IMR-90 (cell line): ENCODE results near the gene FKBP7. TPM values are rescaled to one million over a fixed set of nuclear protein-coding genes. Genes with fewer than 3 reads are reported as not detected.

Source experiments
- ATAC-seq: fragments of 200-7000 bp; cut with Tn5 transposase; 2 replicates; pipeline ENCODE4 v1.9.1; 2020; ENCODE audit warnings: low read depth, mild to moderate bottlenecking, moderate library complexity
- BruUV-seq: library from RNA; stranded (reverse); fragments of 400-500 nt; replicated peaks from 2 replicates; lab custom pipeline; 2021; lab: Mats Ljungman, UMichigan
- CTCF ChIA-PET: fragments of 300-600 bp; formaldehyde crosslinking; extraction: SDS; loops from one replicate; lab custom pipeline; 2021; ENCODE audit warnings: antibody characterized with exemption; lab: Yijun Ruan, JAX
- POLR2A ChIA-PET: fragments of 300-600 bp; sonication (Branson Sonifier 250); formaldehyde crosslinking; loops from one replicate; lab custom pipeline; 2022; ENCODE audit warnings: antibody characterized with exemption; ENCODE audit not compliant: unreplicated experiment; lab: Charles Lee
- DNase-seq: peaks from one replicate; pipeline ENCODE4 v3.0.0; 2013
- H2AFZ ChIP-seq: replicated peaks from 2 replicates; pipeline ENCODE3; 2013; ENCODE audit warnings: low read length, mild to moderate bottlenecking; ENCODE audit not compliant: poor library complexity
- H2AK5ac ChIP-seq: 2 replicates; pipeline ENCODE4 v1.6.1; 2013; ENCODE audit warnings: low read depth, low read length, inconsistent platforms
- H2AK9ac ChIP-seq: replicated peaks from 2 replicates; pipeline ENCODE3; 2013; ENCODE audit warnings: mild to moderate bottlenecking, low read depth, low read length, moderate library complexity; ENCODE audit not compliant: poor library complexity
- H2BK120ac ChIP-seq: 2 replicates; pipeline ENCODE4 v1.6.1; 2013; ENCODE audit warnings: low read depth, low read length, inconsistent platforms
- H2BK15ac ChIP-seq: 3 replicates; pipeline ENCODE4 v1.6.1; 2013; ENCODE audit warnings: low read depth, low read length, inconsistent platforms
- H2BK20ac ChIP-seq: 2 replicates; pipeline ENCODE4 v1.6.1; 2013; ENCODE audit warnings: low read depth, mild to moderate bottlenecking, inconsistent platforms, low read length, moderate library complexity
- H2BK5ac ChIP-seq: 2 replicates; pipeline ENCODE4 v1.6.1; 2013; ENCODE audit warnings: mild to moderate bottlenecking, low read depth, low read length, inconsistent platforms; ENCODE audit not compliant: poor library complexity, severe bottlenecking
- H3K14ac ChIP-seq: replicated peaks from 2 replicates; pipeline ENCODE4 v1.6.1; 2013; ENCODE audit warnings: low read depth, low read length, inconsistent platforms
- H3K18ac ChIP-seq: 2 replicates; pipeline ENCODE4 v1.6.1; 2013; ENCODE audit warnings: low read depth, low read length, control low read depth
- H3K23ac ChIP-seq: 2 replicates; pipeline ENCODE4 v1.6.1; 2013; ENCODE audit warnings: low read depth, low read length, inconsistent platforms
- H3K27ac ChIP-seq: 2 replicates; pipeline ENCODE4 v1.5.1; 2013; ENCODE audit warnings: mild to moderate bottlenecking, control low read depth, low read length; ENCODE audit not compliant: insufficient read depth
- H3K27me3 ChIP-seq: 2 replicates; pipeline ENCODE4 v1.6.1; 2013; ENCODE audit warnings: low read length; ENCODE audit not compliant: control insufficient read depth, insufficient read depth
- H3K36me3 ChIP-seq: 2 replicates; pipeline ENCODE4 v1.6.1; 2013; ENCODE audit warnings: low read length, mixed read lengths; ENCODE audit not compliant: control insufficient read depth, insufficient read depth
- H3K4ac ChIP-seq: 2 replicates; pipeline ENCODE4 v1.6.1; 2013; ENCODE audit warnings: low read depth, low read length, inconsistent platforms
- H3K4me1 ChIP-seq: 2 replicates; pipeline ENCODE4 v1.6.1; 2013; ENCODE audit warnings: low read length, mixed read lengths; ENCODE audit not compliant: control insufficient read depth, insufficient read depth
- H3K4me2 ChIP-seq: 2 replicates; pipeline ENCODE4 v1.6.1; 2013; ENCODE audit warnings: low read depth, mild to moderate bottlenecking, control low read depth, low read length, moderate library complexity
- H3K4me3 ChIP-seq: 2 replicates; pipeline ENCODE4 v1.5.1; 2013; ENCODE audit warnings: low read depth, mild to moderate bottlenecking, control low read depth, low read length, moderate library complexity; ENCODE audit not compliant: insufficient read depth
- H3K56ac ChIP-seq: 2 replicates; pipeline ENCODE4 v1.6.1; 2013; ENCODE audit warnings: low read length, inconsistent platforms; ENCODE audit not compliant: insufficient read depth; ENCODE audit errors: extremely low read depth
- H3K79me1 ChIP-seq, 2 experiments: 2 replicates each; pipeline ENCODE4 v1.6.1; 2013; ENCODE audit warnings: low read length in 2 of 2, inconsistent platforms in 1 of 2, low read depth in 1 of 2
- H3K9ac ChIP-seq: 2 replicates; pipeline ENCODE4 v1.6.1; 2013; ENCODE audit warnings: low read depth, low read length, control low read depth
- H3K9me1 ChIP-seq: 2 replicates; pipeline ENCODE4 v1.6.1; 2013; ENCODE audit warnings: low read length, inconsistent platforms; ENCODE audit not compliant: insufficient read depth
- H3K9me3 ChIP-seq: 2 replicates; pipeline ENCODE4 v1.6.1; 2013; ENCODE audit warnings: low read length; ENCODE audit not compliant: control insufficient read depth, insufficient read depth
- H4K20me1 ChIP-seq: 2 replicates; pipeline ENCODE4 v1.6.1; 2013; ENCODE audit warnings: low read length, inconsistent platforms; ENCODE audit not compliant: insufficient read depth
- H4K5ac ChIP-seq: 2 replicates; pipeline ENCODE4 v1.6.1; 2013; ENCODE audit warnings: mild to moderate bottlenecking, low read depth, low read length, control low read depth
- H4K8ac ChIP-seq, 2 experiments: 2 replicates each; pipeline ENCODE4 v1.6.1; 2013; ENCODE audit warnings: low read depth in 2 of 2, low read length in 2 of 2, control low read depth in 1 of 2, inconsistent platforms in 1 of 2
- H4K91ac ChIP-seq: 2 replicates; pipeline ENCODE4 v1.6.1; 2013; ENCODE audit warnings: low read depth, low read length, inconsistent platforms; ENCODE audit not compliant: insufficient read depth
- BHLHE40 ChIP-seq: fragments of 150-350 bp; IDR thresholded peaks from 2 replicates; pipeline ENCODE4 v1.6.1; 2016; ENCODE audit warnings: mild to moderate bottlenecking, low read depth, low read length
- CEBPB ChIP-seq: IDR thresholded peaks from 2 replicates; pipeline ENCODE4 v1.6.1; 2012; ENCODE audit warnings: low read depth, low read length, improper control_type of control experiment
- CTCF ChIP-seq: conservative IDR thresholded peaks from 2 replicates; pipeline ENCODE4 v1.5.1; 2012; ENCODE audit warnings: mild to moderate bottlenecking, low read depth, low read length, improper control_type of control experiment
- FOS ChIP-seq: fragments of 150-350 bp; IDR thresholded peaks from 2 replicates; pipeline ENCODE4 v1.6.1; 2016; ENCODE audit warnings: low read depth, low read length
- MAFK ChIP-seq: IDR thresholded peaks from 2 replicates; pipeline ENCODE4 v1.6.1; 2012; ENCODE audit warnings: low read depth, low read length, improper control_type of control experiment
- MAZ ChIP-seq: IDR thresholded peaks from 2 replicates; pipeline ENCODE4 v1.6.1; 2012; ENCODE audit warnings: low read depth, mild to moderate bottlenecking, low read length, improper control_type of control experiment, moderate library complexity, borderline replicate concordance
- MXI1 ChIP-seq: IDR thresholded peaks from 2 replicates; pipeline ENCODE4 v1.6.1; 2012; ENCODE audit warnings: low read depth, mild to moderate bottlenecking, low read length, moderate library complexity, borderline replicate concordance
- NFE2L2 ChIP-seq: fragments of 150-350 bp; IDR thresholded peaks from 2 replicates; pipeline ENCODE4 v1.6.1; 2016; ENCODE audit warnings: low read depth, mild to moderate bottlenecking, low read length
- POLR2A ChIP-seq: IDR thresholded peaks from 2 replicates; pipeline ENCODE4 v1.6.1; 2012; ENCODE audit warnings: mild to moderate bottlenecking, low read depth, low read length
- RAD21 ChIP-seq: IDR thresholded peaks from 2 replicates; pipeline ENCODE4 v1.6.1; 2012; ENCODE audit warnings: low read length, improper control_type of control experiment
- RCOR1 ChIP-seq: IDR thresholded peaks from 2 replicates; pipeline ENCODE4 v1.6.1; 2012; ENCODE audit warnings: mild to moderate bottlenecking, low read length, improper control_type of control experiment; ENCODE audit not compliant: insufficient replicate concordance
- RFX5 ChIP-seq: IDR thresholded peaks from 2 replicates; pipeline ENCODE4 v1.8.0; 2012; ENCODE audit warnings: low read depth, mild to moderate bottlenecking, low read length, moderate library complexity
- SMC3 ChIP-seq: fragments of 150-350 bp; IDR thresholded peaks from 2 replicates; pipeline ENCODE4 v1.6.1; 2016; ENCODE audit warnings: low read depth, mild to moderate bottlenecking, antibody characterized with exemption, low read length, moderate library complexity
- USF2 ChIP-seq: fragments of 150-350 bp; IDR thresholded peaks from 2 replicates; pipeline ENCODE4 v1.6.1; 2017; ENCODE audit warnings: mild to moderate bottlenecking, antibody characterized with exemption, low read length, low read depth
- whole genome bisulfite sequencing, 2 experiments: methylation state at CpG; one replicate each; pipeline versions ENCODE4 v1.1.5 to v1.1.7; 2013; ENCODE audit warnings: missing lambda C conversion rate in 2 of 2; ENCODE audit not compliant: insufficient read length in 1 of 2; ENCODE audit errors: extremely low coverage in 2 of 2; 5-methylcytosine and 5-hydroxymethylcytosine counted together
- dilution Hi-C: fragments of 300-500 bp; cut with HindIII; formaldehyde crosslinking; loops from one replicate; pipeline ENCODE4 v1.14.3; 2018; ENCODE audit warnings: low sequenced_read_pairs; ENCODE audit not compliant: unreplicated experiment
- in situ Hi-C: fragments of 300-500 bp; cut with MboI; formaldehyde crosslinking; loops from 3 replicates; pipeline ENCODE4 v1.14.3; 2019; ENCODE audit warnings: low sequenced_read_pairs, inconsistent platforms, mixed read lengths
- intact Hi-C: fragments of 100-400 bp; cut with micrococcal nuclease; formaldehyde crosslinking; loops from 2 replicates; pipeline ENCODE4 v1.10.0; 2022
- polyA plus RNA-seq, 3 experiments: library from polyadenylated mRNA; depleted of rRNA; stranded (reverse); fragments of >200 nt; gene quantifications; 2 replicates each; pipeline ENCODE4 v1.2.3, GENCODE V29; 2012; ENCODE audit warnings: low replicate concordance in 1 of 3
- total RNA-seq: library from RNA; depleted of rRNA; stranded (reverse); fragments of >200 nt; gene quantifications from 2 replicates; pipeline ENCODE4 v1.2.3, GENCODE V29; 2012
- TF ChIP-seq, protein P1 (sequence below): fragments of 150-350 bp; IDR thresholded peaks from 2 replicates; pipeline ENCODE4 v1.6.1; 2016; ENCODE audit warnings: low read depth, mild to moderate bottlenecking, low read length, moderate library complexity, borderline replicate concordance

FKBP7 gene
- total and polyA plus RNA-seq, 2 of the 4 experiments (the other 2 are of a cell fraction): 32.6 to 51.0 TPM

DNA sequence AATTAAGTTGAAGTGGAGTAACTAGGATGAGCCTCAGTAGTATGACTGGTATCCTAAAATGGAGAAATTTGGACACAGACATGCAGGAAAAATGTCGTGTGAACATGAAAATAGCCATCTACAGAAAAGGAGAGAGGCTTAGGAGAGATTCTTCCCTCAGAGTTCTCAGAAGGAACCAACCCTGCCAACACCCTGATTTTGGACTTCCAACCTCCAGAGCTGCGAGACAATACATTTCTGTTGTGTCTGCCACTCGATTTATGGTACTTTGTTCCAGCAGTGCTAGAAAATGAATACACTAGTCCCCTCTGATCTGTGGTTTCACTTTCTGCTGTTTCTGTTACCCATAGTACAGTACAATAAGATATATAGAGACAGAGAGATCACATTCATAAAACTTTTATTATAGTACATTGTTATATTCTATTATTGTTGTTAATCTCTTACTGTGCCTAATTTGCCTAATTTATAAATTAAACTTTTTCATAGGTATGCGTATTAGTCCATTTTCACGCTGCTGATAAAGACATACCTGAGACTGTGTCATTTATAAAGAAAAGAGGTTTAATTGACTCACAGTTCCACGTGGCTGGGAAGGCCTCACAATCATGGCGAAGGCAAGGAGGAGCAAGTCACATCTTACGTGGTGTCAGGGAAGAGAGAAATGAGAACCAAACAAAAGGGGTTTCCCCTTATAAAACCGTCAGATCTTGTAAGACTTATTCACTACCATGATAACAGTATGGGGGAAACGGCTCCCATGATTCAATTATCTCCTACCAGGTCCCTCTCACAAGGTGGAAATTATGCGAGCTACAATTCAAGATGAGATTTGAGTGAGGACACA is 43.1 kb upstream of the FKBP7 start:
- H4K8ac ChIP-seq: no peak overlapping the region
- no peak overlapping the region for H2BK5ac ChIP-seq
- no peak overlapping the region for H3K18ac ChIP-seq
- BruUV-seq: no TSS peak
- no peak overlapping the region for H4K91ac ChIP-seq
- no peak overlapping the region for H2AK9ac ChIP-seq
- peaks cover 10 to 17% of the 10 kb centered on the region in 2 experiments; a peak in 3 of 4 replicates for H3K79me1 ChIP-seq
- H3K4me1 ChIP-seq: no peaks in the 10 kb centered on the region
- DNase-seq (no peak), ATAC-seq (no peak)
- H3K9me3 ChIP-seq: no peaks in the 10 kb centered on the region
- no peak overlapping the region for H3K27ac ChIP-seq
- H2AFZ ChIP-seq: no peak overlapping the region
- H3K9ac ChIP-seq: no peak overlapping the region
- H3K4ac ChIP-seq: no peak overlapping the region
- H2BK20ac ChIP-seq: no peak overlapping the region
- H3K23ac ChIP-seq: no peak overlapping the region
- no peak overlapping the region for H2BK15ac ChIP-seq
- ChIA-PET CTCF (no interaction called here), POLR2A (no interaction called here)
- H3K56ac ChIP-seq: no peak overlapping the region
- no peaks in the 10 kb centered on the region for H3K27me3 ChIP-seq
- H3K4me2 ChIP-seq: no peak overlapping the region
- H3K4me3 ChIP-seq: no peak overlapping the region
- intact Hi-C loops: loop anchor here (5.0 kb wide), 1 partner anchor 409 kb away; the partner anchor contains the start of gene RBM45
- no peak overlapping the region for H2BK120ac ChIP-seq
- H2AK5ac ChIP-seq: no peak overlapping the region
- H4K5ac ChIP-seq: no peak overlapping the region
- no peaks in the 10 kb centered on the region for H4K20me1 ChIP-seq
- 0 out of 2 replicates have a peak, but pooled peaks cover 6% of the 10 kb centered on the region for H3K9me1 ChIP-seq
- in situ Hi-C loops: no loop called here
- 0 out of 2 replicates have a peak, but pooled peaks cover 5% of the 10 kb centered on the region for H3K36me3 ChIP-seq
- no peak overlapping the region for H3K14ac ChIP-seq
- WGBS, 2 experiments: 100% methylated on average over 2 of the region's 11 CpGs; no CpG with 5 or more reads in 1 of the 2 experiments
- dilution Hi-C loops: no loop called here
- TF ChIP-seq FOS: no peak
- TF ChIP-seq RAD21: no peak
- TF ChIP-seq RFX5: no peak
- no peak for TF ChIP-seq RCOR1
- no peak for TF ChIP-seq MXI1
- TF ChIP-seq SMC3: no peak
- TF ChIP-seq MAZ: no peak
- no peak for TF ChIP-seq NFE2L2
- TF ChIP-seq, protein P1, sequence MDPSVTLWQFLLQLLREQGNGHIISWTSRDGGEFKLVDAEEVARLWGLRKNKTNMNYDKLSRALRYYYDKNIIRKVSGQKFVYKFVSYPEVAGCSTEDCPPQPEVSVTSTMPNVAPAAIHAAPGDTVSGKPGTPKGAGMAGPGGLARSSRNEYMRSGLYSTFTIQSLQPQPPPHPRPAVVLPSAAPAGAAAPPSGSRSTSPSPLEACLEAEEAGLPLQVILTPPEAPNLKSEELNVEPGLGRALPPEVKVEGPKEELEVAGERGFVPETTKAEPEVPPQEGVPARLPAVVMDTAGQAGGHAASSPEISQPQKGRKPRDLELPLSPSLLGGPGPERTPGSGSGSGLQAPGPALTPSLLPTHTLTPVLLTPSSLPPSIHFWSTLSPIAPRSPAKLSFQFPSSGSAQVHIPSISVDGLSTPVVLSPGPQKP: no peak
- no peak for TF ChIP-seq USF2
- no peak for TF ChIP-seq MAFK
- TF ChIP-seq CTCF: no peak
- TF ChIP-seq POLR2A: no peak
- no peak for TF ChIP-seq BHLHE40
- no peak for TF ChIP-seq CEBPB
